SK-N-DZ (cell line): Measurements from ENCODE around the gene NFIC.

Source experiments
- DNase-seq: peaks from one replicate; pipeline ENCODE4 v3.0.0-alpha.2; 2015; ENCODE audit warnings: low spot score

Gene NFIC

DNA sequence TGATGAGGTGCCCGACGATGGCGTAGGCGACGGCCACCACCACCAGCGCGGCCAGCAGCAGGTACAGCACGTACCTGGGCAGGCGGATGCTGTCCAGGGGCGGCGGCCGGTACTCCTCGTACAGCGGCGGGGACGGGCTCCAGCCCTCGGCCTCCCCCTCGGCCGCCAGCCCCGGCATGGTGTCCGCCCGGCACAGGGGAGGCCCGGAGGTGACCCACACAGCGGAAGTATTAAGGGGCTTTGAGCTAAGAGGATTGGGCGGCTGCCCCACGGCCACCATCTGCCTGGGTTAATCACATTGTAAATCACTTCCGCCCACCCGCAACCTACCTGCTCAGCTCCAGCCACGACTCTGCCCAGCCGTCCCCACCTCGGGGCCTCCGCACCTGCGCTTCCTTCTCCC is 116.8 kb downstream of the NFIC start, which contains the start of gene SMIM44:
Gene SMIM44 (minus strand): TSS at position 216 of the 403 bp plus-strand sequence. CDS start 38 bp downstream, at position 178.
- no peak for DNase-seq

DNA sequence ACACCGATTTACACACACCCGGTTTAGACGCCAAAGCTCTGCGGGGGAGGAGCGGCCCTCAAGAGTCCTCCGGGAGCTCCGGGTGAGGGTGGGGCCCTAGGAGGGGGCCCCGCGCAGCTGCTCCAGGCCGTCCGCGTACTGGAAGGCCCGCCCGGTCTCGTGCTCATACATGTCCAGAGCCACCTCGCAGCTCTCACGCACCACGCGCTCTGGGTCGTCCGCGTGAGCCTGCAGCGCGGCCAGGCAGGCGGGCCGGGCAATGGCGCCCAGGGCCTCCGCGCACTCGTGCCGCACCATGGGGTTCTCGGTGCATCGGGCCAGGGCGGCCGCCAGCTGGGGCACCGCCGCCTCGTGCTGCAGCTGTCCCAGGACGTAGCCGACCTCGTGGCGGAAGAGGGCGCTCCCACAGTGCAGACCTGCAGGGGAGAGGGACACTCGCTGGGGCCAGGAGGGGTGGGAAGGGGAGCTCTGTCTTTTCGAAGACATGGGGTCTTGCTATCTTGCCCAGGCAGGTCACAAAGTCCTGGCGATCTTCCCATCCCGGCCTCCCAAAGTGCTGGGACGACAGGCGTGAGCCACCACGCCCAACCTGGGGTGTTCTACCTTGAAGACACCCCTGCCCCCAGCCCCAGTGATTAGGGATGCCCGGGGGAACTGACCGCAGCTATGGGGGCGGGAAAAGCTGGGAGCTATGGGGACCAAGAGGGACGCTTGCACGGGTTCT is 125.2 kb downstream of the NFIC start:
- no peak for DNase-seq

DNA sequence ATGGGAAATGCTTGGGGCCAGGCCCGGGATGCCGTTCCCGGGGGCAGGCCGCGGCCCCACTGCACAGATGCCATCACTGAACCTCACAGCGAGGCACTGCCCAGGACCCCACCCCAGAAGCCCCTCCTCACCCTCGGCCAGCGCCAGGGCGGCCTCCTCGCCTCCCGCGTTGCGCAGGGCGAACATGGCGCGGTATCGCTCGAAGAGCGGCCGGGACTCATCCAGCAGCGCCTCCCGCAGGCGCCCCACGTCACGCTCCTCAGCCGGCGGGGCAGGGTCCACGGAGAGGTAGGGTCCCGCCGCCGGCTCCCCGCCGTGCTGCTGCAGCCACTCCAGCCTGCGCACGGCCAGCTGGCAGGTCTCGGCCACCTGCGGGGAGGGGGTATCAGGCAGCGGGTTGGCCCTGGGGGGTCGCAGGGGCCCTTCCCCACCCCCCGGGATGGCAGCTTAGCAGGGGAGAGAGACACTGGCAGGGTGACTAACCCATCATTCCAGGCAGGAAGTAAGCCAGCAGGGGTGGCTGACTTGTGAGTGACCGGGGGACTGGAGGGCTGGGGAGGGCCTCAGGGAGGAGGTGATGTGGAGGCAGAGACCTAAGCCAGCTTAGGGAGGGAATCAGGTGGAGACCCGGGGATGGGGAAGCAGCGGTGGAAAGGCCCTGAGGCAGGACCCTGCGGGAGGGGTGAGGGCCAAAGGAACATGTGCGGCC is 125.9 kb downstream of the NFIC start:
- no peak for DNase-seq

DNA sequence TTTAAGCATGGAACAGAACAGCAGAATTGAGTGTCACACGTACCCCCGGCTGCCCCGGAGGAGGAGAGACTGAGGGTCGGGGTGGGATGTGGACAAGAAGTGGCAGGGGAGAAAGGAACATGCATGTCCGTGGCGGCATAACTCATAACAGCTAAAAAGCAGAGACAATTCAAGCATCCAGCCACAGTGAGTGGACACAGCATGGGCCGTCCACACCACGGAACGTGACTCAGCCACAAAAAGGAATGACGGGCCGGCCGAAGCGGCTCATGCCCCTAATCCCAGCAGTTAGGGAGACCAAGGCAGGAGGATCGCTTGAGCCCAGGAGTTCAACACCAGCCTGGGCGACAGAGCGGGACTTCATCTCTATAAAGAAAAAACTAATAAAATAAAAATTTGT is 126.5 kb downstream of the NFIC start:
- DNase-seq: no peak

DNA sequence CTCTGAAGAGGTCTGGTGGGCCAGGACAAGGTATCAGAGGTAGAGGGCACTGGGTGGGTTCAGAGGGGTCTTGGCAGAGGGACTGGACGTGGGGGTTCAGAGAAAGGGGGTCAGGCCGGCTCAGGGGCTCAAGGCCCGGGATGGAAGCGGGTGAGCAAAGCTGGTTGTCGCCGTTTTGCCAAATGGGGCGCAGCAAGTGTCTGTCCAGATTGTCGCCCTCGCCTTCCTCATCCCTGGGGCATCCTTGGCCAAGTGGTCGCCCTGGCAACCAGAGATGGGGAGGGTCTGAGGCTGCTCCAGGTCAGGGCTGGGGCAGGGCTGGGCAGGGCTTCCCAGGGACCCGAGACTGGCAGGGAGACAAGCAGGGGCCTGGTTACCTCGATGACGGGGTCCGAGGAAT is 127.3 kb downstream of the NFIC start:
- DNase-seq: no peak

DNA sequence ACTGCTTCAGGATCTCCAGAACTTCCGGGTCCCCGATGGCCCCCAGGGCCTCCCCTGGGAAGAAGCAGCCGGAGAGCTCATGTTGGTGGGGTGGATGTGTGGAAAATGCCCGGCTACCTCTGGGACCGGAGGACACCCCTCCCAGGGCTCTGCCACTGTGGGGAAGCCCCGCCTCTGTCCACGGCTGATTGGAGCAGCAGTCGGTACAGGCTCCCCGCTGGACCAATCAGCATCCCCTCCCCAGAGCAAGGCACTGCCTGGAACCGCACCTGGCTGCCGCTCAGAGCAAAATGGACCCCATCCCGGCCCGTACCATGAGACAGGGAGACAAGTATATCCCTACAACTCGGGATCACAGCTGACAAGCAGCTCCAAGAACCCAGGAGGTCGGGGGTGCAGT is 127.7 kb downstream of the NFIC start:
- no peak for DNase-seq

DNA sequence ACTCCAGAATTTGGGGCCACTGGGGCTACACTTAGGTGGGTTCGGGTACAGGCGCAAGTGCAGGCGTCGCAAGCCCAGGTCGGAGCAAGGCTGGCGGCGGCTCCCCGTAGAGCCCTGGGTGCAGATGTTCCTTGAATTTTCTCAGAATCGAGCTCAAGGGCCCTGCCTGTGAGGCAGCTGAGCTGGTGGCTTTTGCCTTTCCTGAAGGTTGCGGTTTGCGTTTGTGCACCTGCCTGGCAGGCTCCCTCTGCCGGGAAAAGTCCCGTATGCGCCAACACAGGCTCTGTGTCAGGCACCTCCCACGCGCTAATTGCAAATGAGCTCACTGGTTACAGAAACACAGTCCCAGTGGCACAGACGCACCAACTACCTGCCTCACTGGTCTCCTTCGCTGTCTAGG is 128.2 kb downstream of the NFIC start:
- DNase-seq: no peak

DNA sequence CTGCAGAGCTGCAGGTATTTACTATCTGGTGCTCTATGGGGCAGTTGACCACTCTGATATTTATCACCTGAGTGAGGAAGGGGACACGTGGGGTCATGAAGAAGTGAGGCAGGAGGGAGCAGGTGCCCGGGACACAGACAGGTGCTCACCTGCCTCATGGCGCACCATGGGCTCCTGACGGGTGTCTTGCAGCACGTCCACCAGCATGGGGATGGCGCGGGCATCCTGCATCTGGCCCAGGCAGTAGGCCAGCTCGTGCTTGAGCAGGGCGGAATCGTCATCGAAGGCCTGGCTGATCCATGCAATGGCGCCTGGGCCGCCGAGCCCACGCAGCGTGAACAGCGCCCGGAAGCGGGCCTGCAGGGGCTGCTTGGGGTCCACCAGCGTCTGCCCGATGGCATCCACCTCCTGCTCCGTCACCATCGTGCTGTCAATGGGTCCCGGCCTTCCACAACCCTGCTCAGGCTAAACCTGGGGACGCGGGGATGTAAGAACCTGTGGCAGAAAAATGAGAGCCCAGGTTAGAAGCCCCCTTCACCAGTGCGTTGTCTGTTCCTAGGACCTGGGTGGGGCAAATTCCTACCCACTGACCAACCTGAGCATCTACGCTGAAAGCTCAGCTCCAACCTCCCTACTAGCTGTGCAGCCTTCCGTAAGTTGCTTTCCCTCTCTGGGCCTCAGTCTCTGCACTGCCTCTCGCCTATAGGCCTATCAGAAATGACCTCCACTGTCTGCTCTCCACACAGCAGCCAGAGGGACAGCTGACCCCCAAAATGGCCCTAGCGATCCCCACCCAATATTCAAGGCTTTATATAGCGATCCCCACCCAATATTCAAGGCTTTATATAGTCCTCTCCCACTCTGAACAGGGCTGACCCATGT is 130.2 kb downstream of the NFIC start:
- DNase-seq: no peak

DNA sequence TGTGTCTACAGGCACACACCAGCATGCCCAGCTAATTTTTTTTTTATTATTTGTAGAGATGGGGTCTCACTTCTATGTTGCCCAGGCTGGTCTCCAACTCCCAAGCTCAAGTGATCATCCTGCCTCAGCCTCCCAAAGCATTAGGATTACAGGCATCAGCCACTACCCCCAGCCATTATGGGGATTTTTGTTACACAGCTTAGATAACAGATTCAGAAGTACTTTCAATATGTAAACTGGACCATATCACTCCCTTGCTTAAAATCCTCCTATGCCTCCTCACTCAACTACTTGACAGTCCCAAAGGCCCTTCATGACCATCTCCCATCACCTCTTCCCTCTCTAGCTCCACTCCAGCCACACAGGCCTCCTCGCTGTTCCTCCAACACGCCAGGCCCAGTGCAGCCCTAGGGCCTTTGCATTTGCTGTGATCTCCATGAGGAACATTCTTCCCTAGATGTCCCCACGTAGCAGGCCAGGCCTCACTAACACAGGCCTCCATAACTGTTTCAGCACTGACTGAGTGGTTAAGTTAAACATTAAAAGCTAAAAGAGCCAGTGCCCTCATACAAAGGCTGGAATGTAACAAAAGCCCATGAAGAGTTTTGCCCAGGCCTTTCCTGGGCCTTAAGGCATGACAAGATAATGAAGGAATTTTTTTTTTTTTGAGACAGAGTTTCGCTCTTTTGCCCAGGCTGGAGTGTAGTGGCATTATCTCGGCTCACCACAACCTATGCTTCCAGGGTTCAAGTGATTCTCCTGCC is 131.6 kb downstream of the NFIC start:
- no peak for DNase-seq

DNA sequence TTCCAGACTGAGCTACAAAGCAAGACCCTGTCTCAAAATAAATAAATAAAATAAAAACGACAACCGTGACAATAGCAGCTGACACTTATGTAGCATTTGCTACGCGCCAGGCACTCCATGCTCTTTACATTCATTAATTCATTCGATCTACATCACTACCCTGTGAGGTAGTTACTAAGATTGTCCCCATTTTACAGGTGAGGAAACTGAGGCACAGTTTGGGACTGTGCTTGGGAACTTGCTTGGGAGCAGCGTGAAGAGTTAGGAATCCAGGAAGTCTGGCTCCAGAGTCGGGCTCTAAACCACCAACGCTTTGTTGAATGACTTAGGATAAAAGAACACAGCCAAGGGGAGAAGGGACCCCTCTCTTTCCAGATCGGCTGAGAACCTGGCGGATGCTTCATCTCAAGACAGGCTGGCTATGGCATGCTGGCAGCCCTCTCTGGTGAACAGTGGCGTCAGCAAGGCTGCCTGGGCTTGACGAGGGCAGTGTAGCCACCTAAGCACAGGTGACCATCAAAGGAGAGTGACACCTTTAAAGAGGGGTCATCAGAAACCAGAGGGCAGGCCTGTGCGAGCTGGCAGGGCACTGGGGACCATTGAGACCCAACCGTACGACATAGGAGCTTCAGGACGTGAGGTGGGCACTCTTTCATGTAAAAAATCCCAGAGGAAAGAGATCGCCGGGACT is 133.5 kb downstream of the NFIC start:
- no peak for DNase-seq

DNA sequence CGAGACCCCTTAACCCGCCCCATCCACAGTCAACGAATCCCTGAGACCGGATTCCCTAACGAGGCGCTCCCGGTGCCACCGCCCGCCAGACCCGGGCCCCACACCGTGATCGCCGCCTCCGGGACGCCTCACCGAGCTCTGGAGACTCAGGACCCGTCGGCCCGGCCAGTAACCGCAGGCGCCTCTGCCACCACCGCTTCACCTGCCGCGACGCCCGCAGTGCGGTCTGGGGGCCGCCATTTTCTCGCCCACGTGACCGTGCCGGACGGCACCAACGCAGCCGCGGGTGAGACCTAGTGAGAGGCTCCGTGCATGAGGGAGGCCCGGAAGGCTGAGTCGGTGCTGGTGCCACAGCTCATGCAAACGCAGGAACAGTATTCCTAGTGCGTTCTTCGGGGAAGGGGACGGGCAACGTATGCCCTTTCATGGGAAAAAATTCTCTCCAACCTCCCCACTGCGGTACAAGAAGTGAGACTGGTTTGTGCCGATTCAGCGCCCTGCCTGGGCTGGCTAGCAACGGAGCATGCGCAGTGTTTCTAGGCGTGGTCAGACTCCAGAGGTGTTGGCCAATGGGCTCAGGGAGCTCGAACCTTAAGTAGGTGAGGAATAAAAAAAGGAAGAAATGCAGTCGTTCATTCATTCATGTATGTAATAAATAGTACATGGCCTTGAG is 134.2 kb downstream of the NFIC start, which contains the start of gene DOHH:
Gene DOHH (minus strand): TSS at position 246 of the 673 bp plus-strand sequence. CDS start 3,860 bp downstream, outside the sequence.
- DNase-seq: peak; percentile 97

DNA sequence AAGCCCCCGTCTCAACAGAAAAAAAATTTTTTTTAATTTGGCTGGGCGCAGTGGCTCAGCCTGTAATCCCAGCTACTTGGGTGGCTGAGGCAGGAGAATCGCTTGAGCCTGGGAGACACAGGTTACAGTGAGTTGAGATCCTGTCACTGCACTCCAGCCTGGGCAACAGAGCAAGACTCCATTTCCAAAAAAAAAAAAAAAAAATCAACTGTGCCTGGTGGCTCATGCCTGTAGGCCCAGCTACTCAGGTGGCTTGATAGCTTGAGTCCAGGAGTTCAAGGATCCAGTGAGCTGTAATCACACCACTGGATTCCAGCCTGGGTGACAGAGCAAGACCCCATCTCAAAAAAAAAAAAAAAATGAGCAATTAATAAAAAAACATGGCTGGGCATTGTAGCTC is 135.4 kb downstream of the NFIC start:
- no peak for DNase-seq

DNA sequence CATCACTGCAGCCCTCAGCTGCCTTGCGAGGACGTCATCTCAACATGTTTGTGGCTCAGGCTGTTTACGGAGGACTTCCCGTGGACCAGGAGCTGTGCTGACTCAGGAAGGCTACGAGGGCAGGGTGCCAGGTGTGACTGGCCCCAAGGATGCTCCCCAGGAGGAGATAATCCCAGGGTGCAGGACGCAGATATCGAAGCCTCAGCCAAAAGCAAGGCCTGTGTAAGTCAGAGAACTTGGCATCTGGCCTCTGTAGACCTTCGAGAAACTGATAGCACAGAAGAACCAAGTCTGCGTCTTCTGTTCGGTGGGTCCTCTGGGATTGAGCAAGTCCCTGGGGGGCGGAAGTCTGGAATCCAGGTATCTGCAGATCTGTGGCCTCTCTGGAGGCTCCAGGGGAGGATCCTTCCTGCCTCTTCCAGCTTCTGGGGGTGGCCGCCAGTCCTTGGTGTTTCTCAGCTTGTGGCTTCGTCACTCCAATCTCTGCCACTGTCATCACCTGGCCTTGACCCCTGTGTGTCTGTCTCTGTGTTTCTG is 136.7 kb downstream of the NFIC start:
- no peak for DNase-seq

DNA sequence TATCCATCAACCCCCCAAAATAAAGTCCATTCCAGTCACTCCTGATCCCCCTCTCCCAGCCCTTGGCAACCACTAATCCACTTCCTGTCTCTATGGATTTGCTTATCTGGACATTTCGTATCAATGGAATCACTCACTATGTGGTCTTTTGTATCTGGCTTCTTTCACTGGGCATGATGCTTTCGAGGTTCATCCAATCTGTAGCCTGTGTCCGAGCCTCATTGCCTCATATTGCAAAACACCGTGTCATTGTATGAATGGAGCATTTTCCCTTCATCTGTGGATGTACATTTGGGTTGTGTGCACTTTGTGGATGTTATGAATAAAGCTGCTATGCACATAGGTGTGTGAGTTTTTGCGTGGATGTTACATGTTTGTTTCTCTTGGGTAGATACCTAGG is 138.4 kb downstream of the NFIC start:
- DNase-seq: no peak

DNA sequence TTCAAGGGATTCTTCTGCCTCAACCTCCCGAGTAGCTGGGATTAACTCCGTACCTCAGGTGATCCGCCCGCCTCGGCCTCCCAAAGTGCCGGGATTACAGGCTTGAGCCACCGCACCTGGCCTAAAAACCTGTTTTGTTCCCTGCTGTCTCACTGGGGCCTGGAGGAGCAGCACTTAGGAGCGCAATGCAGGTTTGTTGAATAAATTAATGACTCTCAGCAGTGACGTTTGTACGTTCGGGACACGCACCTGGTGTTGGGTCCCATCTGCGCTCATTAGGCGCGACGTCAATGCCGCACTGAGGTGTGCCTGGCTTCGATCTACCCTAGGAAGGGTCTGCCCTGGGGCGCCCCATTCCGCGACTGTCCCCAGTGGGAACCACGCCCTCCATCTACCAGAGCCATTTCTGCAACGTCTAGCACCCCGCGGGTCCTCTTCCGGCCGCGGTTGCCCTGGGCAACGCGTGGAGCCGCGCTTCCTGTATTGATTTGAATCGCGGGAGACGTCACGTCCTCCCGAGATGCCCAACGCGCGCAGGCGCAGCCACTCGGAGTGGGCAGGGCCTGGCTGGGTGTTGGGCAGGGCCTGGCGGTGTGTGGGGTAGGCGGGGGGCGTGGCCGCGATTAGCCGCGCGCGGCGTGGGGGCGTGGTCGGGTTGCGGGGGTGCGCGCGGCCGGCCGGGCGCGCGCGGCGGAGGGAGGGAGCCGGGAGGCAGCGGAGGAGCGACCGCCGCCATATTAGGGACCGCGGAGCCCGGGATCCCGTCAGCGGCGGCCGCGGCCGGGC is 139.4 kb downstream of the NFIC start, which contains the start of gene FZR1:
Gene FZR1 (plus strand): TSS at position 714 of the 786 bp plus-strand sequence. CDS start 16,679 bp downstream, outside the sequence.
- DNase-seq: peak; percentile 96

DNA sequence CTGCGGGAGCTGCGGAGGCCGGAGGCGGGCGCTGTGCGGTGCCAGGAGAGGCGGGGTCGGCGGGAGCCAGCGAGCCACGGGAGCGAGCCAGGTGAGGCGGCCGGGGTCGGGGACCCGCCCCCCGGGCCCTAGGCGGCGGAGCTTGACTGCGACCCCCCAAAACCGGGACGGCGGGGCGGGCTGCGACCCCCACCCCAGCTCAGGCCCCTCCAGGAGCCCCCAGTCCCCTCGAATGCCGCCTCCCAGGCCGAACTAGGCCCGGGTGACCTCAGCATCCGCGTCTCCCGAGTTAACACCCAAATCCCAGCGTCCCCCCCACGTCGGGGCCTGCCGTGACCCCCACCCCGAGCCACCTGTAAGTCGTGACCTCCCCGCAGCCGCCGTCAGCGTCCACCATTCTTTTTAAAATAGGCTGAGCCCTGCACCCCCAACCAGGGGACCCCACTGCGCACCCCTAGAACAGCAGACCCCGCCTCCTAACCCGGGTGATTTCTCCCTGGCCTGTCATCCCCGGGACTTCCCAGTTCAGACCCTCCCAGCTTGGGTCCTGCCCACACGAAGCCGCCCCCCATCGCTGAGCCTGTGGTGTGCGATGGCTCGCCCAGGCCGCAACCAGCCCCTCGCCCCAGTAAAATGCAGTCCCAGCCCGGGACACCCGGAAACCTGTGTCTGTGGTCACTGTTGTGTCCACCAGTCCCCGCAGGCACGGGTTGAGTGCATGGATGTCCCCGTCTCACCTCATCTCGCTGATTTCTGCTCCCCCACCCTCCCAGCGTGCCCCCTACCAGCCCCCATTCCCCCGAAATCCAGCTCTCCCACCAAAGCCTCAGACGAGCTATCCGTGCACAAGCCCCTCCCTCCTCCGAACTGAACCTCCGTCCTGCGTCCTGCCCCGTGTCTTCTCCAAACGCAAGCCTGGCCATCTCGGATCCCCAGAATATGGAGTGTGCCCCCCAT is 140.3 kb downstream of the NFIC start:
- no peak for DNase-seq

DNA sequence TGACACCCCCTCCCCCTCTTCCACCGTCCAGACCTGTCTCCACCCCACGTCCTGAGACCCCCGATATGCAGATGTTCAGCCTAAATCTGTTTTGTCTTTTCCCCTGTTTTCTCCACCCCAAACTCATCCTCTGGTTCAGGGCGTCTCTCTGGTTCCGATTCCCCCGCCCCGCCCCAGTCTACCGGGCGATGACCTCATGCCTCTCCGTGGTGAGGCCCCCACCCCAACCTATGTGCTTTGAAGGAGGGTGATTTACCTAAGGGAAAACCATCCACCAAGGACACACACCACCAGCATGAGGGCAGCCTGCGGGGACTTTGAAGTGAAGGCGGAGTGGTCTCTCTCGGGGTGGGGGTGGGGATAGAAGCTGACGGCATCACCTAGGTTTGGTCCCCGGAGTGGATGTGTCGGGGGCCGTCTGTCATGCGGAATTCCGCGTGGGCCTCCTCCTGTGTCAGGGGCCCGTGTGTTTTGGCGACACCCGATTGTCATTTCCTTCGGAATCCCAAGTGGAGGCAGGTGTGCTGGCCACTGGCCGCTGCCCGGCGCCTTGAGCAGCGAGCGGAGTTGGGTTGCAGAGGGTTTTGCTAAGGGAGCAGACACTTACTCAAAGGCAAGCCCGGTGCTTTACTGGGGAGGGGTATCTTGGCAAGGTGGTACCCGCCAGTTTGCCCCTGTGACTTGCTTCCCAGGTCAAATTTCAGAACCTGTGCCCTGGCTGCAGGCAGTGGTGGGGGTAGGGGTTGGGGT is 141.2 kb downstream of the NFIC start:
- DNase-seq: no peak
